HepG2 (cell line): Measurements from ENCODE around the gene ASAP2. TPM values are rescaled to one million over a fixed set of nuclear protein-coding genes. Genes with fewer than 3 reads are reported as not detected.

Experiments
- ATAC-seq: fragments of 200-7000 bp; cut with Tn5 transposase; 3 replicates; pipeline ENCODE4 v1.9.1; 2020; ENCODE audit warnings: mild to moderate bottlenecking, moderate library complexity
- BruUV-seq: library from RNA; stranded (reverse); fragments of 400-500 nt; replicated peaks from 2 replicates; lab custom pipeline; 2021; lab: Mats Ljungman, UMichigan
- CTCF ChIA-PET: fragments of 300-600 bp; formaldehyde crosslinking; extraction: SDS; loops from one replicate; lab custom pipeline; 2021; ENCODE audit warnings: low total read pairs, inconsistent platforms, low intra/inter-chr PET ratio; lab: Yijun Ruan, JAX
- POLR2A ChIA-PET: fragments of 350-600 bp; sonication (Branson Sonifier 250); formaldehyde crosslinking; loops from one replicate; lab custom pipeline; 2020; ENCODE audit warnings: antibody characterized with exemption, inconsistent platforms; lab: Yijun Ruan, JAX
- DNase-seq: peaks from one replicate; pipeline ENCODE4 v3.0.0-alpha.2; 2015; ENCODE audit warnings: low spot score
- FAIRE-seq: peaks from 3 replicates; lab custom pipeline; 2011; peaks lifted over from hg19 to GRCh38; lab: Jason Lieb, UNC
- H2AFZ ChIP-seq: one replicate; pipeline ENCODE4 v1.6.1; 2011; ENCODE audit warnings: low read length, inconsistent platforms
- H3K27ac ChIP-seq: fragments of 300-600 bp; 3 replicates; pipeline ENCODE4 v1.8.0; 2011; ENCODE audit warnings: mixed run types, mild to moderate bottlenecking, mixed read lengths, low read length, inconsistent platforms; ENCODE audit not compliant: insufficient read depth; ENCODE audit errors: extremely low read length
- H3K27me3 ChIP-seq, 2 experiments: fragments of 200-600 bp in 1 of 2; 2 replicates in 1 of 2; 3 replicates in 1 of 2; pipeline versions ENCODE4 v1.6.0 to v1.8.0; 2011; ENCODE audit warnings: low read length in 2 of 2, mild to moderate bottlenecking in 2 of 2, moderate library complexity in 2 of 2, inconsistent platforms in 1 of 2; ENCODE audit not compliant: insufficient read depth in 2 of 2, control insufficient read depth in 1 of 2
- H3K36me3 ChIP-seq, 2 experiments: fragments of 200-600 bp in 1 of 2; replicated peaks in 1 of 2; 2 replicates in 1 of 2; 3 replicates in 1 of 2; pipeline versions ENCODE4 v1.5.1 to v1.8.0; 2011; ENCODE audit warnings: low read length in 2 of 2, inconsistent platforms in 1 of 2; ENCODE audit not compliant: insufficient read depth in 2 of 2, control insufficient read depth in 1 of 2
- H3K4me1 ChIP-seq: 2 replicates; pipeline ENCODE4 v1.5.1; 2012; ENCODE audit warnings: low read length, inconsistent platforms; ENCODE audit not compliant: insufficient read depth
- H3K4me2 ChIP-seq: 2 replicates; pipeline ENCODE4 v1.6.0; 2011; ENCODE audit warnings: low read depth, low read length, inconsistent platforms
- H3K4me3 ChIP-seq, 3 experiments: fragments of 200-600 bp in 1 of 3; sonication (generic), shearing (Covaris generic) in 1 of 3; replicated peaks in 1 of 3; 2 replicates each; pipeline ENCODE4 v1.5.1; 2011 to 2016; ENCODE audit warnings: low read length in 3 of 3, inconsistent platforms in 2 of 3, low read depth in 2 of 3, mild to moderate bottlenecking in 2 of 3, control low read depth in 1 of 3, mixed read lengths in 1 of 3; ENCODE audit not compliant: insufficient read depth in 1 of 3
- H3K79me2 ChIP-seq: one replicate; pipeline ENCODE4 v1.6.1; 2011; ENCODE audit warnings: low read length, inconsistent platforms; ENCODE audit not compliant: insufficient read depth
- H3K9ac ChIP-seq: 2 replicates; pipeline ENCODE4 v1.6.0; 2011; ENCODE audit warnings: mild to moderate bottlenecking, low read depth, low read length, inconsistent platforms; ENCODE audit not compliant: insufficient read depth
- H3K9me3 ChIP-seq: 2 replicates; pipeline ENCODE4 v1.5.1; 2012; ENCODE audit warnings: mild to moderate bottlenecking, low read length
- H4K20me1 ChIP-seq: 2 replicates; pipeline ENCODE4 v1.6.0; 2011; ENCODE audit warnings: inconsistent platforms, mild to moderate bottlenecking, low read length, moderate library complexity; ENCODE audit not compliant: insufficient read depth
- ARNT ChIP-seq: fragments of 450-650 bp; IDR thresholded peaks from 2 replicates; pipeline ENCODE4 v1.6.1; 2017
- CEBPG ChIP-seq: IDR thresholded peaks from 2 replicates; pipeline ENCODE4 v1.6.1; 2016
- JUND ChIP-seq: sonication (generic); formaldehyde crosslinking; IDR thresholded peaks from 2 replicates; pipeline ENCODE4 v1.8.0; 2022; ENCODE audit warnings: mild to moderate bottlenecking, missing genetic modification reagents
- PHF20 ChIP-seq: sonication (generic); formaldehyde crosslinking; IDR thresholded peaks from 2 replicates; pipeline ENCODE4 v1.5.0; 2020; ENCODE audit warnings: mild to moderate bottlenecking, missing genetic modification reagents
- POGZ ChIP-seq: sonication (generic); formaldehyde crosslinking; IDR thresholded peaks from 2 replicates; pipeline ENCODE4 v1.4.0; 2020; ENCODE audit warnings: mild to moderate bottlenecking, missing genetic modification reagents
- PTBP1 ChIP-seq: fragments of 200-400 bp; formaldehyde crosslinking; IDR thresholded peaks from 2 replicates; pipeline ENCODE4 v1.6.1; 2018; ENCODE audit warnings: low read length, low read depth; ENCODE audit not compliant: poor library complexity, severe bottlenecking
- RBFOX2 ChIP-seq: fragments of 200-400 bp; formaldehyde crosslinking; IDR thresholded peaks from 2 replicates; pipeline ENCODE4 v1.6.1; 2017; ENCODE audit warnings: low read depth, mild to moderate bottlenecking, low read length
- SP1 ChIP-seq, 2 experiments: fragments of 450-650 bp in 1 of 2; sonication (generic) in 1 of 2; formaldehyde crosslinking in 1 of 2; IDR thresholded peaks; 2 replicates each; pipeline versions ENCODE4 v1.4.0 to v1.6.1; 2016 to 2020; ENCODE audit warnings: missing genetic modification reagents in 1 of 2
- SSRP1 ChIP-seq: IDR thresholded peaks from 2 replicates; pipeline ENCODE4 v1.6.1; 2016; ENCODE audit warnings: control low read depth
- TFDP2 ChIP-seq: sonication (generic); formaldehyde crosslinking; IDR thresholded peaks from 2 replicates; pipeline ENCODE4 v1.4.0; 2020; ENCODE audit warnings: missing genetic modification reagents
- TOE1 ChIP-seq: sonication (generic); formaldehyde crosslinking; IDR thresholded peaks from 2 replicates; pipeline ENCODE4 v1.4.0; 2020; ENCODE audit warnings: mild to moderate bottlenecking, missing genetic modification reagents
- ZNF343 ChIP-seq: sonication (generic); formaldehyde crosslinking; IDR thresholded peaks from 2 replicates; pipeline ENCODE4 v1.4.0; 2020; ENCODE audit warnings: mild to moderate bottlenecking, missing genetic modification reagents
- ZNF552 ChIP-seq: sonication (generic); formaldehyde crosslinking; IDR thresholded peaks from 2 replicates; pipeline ENCODE4 v1.9.0; 2022; ENCODE audit warnings: missing genetic modification reagents, mild to moderate bottlenecking, borderline replicate concordance
- ZNF580 ChIP-seq: IDR thresholded peaks from 2 replicates; pipeline ENCODE4 v1.6.1; 2016; ENCODE audit warnings: low read depth, borderline replicate concordance
- WGBS: methylation state at CpG from one replicate; pipeline ENCODE4 v1.1.6; 2017; ENCODE audit warnings: low lambda C conversion rate; 5-methylcytosine and 5-hydroxymethylcytosine counted together
- in situ Hi-C: cut with HindIII; loops from 2 replicates; pipeline ENCODE4 v1.10.0; 2017; ENCODE audit warnings: low pct_unique_long_range_greater_than_20kb; ENCODE audit not compliant: extremely low pct_ligation_motif_present
- intact Hi-C: fragments of 100-400 bp; cut with micrococcal nuclease; formaldehyde crosslinking; loops from one replicate; pipeline ENCODE4 v1.10.0; 2022; ENCODE audit not compliant: unreplicated experiment
- polyA plus RNA-seq, 8 experiments: library from polyadenylated mRNA; depleted of rRNA in 3 of 8; stranded (reverse) in 7 of 8; unstranded in 1 of 8; fragments of >200 nt; fragmentation: Illumina TruSeq in 4 of 8; extraction: Trizol in 4 of 8; gene quantifications; 2 replicates each; pipeline versions ENCODE4 v1.2.1 to v1.2.3, GENCODE V29; 2011 to 2016; ENCODE audit warnings: low read depth in 4 of 8, missing spikeins in 1 of 8, mixed read lengths in 1 of 8; ENCODE audit not compliant: insufficient read depth in 1 of 8
- total RNA-seq, 5 experiments: library from RNA; depleted of rRNA; stranded (reverse); fragments of >200 nt; fragmentation: Illumina TruSeq; extraction: Trizol; gene quantifications; 2 replicates each; pipeline ENCODE4 v1.2.3, GENCODE V29; 2016; ENCODE audit warnings: low read depth in 1 of 5
- TF ChIP-seq, protein P1 (sequence below): sonication (generic); formaldehyde crosslinking; IDR thresholded peaks from 2 replicates; pipeline ENCODE4 v1.4.0; 2020; ENCODE audit warnings: missing genetic modification reagents
- TF ChIP-seq, protein P2 (sequence below), 2 experiments: sonication (generic) in 1 of 2; formaldehyde crosslinking in 1 of 2; IDR thresholded peaks; 2 replicates each; pipeline versions ENCODE4 v1.5.1 to v1.6.1; 2011 to 2020; ENCODE audit warnings: borderline replicate concordance in 1 of 2, low read depth in 1 of 2, low read length in 1 of 2, mild to moderate bottlenecking in 1 of 2, missing genetic modification reagents in 1 of 2, moderate library complexity in 1 of 2

Gene ASAP2
- total and polyA plus RNA-seq, 2 of the 13 experiments (the other 11 are each of a cell fraction or from before 2014, with no cell fraction given), result 7.3 to 22.3 TPM

DNA sequence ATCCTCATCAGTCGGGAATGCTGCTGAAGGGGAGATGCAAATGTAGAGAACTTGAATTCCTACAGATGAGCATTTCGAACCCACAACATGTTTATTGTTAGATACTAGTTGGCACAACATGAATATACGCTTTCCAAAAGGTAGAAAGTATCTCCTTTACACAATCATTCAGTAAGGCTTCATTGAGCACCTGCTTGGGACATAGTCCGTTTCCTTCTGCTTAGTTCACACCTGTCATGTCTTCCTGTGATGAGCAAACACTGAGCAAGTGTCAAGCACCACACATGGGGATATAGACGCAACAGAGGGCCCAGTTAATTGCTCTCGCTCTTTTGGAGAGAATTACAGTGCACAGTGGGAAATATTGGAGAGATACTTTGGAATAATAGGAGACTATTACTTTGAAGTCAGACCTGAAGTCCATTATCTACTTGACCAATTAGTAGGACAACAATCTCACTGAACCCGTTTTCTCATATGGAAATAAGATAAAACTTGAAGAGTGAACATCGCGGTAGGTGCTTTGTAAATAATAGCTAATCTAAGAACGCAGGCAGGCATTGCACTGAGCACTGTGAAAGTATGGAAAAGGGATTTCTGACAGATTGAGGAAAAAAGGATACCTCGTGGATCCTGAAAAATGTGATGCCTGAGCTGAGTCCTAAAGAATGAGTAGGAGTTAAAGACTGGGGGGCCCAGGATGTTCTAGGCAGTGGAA is 218.0 kb downstream of the ASAP2 start:
- TF ChIP-seq PTBP1, result no peak
- TF ChIP-seq, protein P1, sequence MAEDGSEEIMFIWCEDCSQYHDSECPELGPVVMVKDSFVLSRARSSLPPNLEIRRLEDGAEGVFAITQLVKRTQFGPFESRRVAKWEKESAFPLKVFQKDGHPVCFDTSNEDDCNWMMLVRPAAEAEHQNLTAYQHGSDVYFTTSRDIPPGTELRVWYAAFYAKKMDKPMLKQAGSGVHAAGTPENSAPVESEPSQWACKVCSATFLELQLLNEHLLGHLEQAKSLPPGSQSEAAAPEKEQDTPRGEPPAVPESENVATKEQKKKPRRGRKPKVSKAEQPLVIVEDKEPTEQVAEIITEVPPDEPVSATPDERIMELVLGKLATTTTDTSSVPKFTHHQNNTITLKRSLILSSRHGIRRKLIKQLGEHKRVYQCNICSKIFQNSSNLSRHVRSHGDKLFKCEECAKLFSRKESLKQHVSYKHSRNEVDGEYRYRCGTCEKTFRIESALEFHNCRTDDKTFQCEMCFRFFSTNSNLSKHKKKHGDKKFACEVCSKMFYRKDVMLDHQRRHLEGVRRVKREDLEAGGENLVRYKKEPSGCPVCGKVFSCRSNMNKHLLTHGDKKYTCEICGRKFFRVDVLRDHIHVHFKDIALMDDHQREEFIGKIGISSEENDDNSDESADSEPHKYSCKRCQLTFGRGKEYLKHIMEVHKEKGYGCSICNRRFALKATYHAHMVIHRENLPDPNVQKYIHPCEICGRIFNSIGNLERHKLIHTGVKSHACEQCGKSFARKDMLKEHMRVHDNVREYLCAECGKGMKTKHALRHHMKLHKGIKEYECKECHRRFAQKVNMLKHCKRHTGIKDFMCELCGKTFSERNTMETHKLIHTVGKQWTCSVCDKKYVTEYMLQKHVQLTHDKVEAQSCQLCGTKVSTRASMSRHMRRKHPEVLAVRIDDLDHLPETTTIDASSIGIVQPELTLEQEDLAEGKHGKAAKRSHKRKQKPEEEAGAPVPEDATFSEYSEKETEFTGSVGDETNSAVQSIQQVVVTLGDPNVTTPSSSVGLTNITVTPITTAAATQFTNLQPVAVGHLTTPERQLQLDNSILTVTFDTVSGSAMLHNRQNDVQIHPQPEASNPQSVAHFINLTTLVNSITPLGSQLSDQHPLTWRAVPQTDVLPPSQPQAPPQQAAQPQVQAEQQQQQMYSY, result 0 out of 2 replicates have a peak, but pooled peaks have one; percentile 47
- TF ChIP-seq ZNF580, result no peak
- TF ChIP-seq CEBPG (CRISPR knock-in tag), result no peak
- no peak for TF ChIP-seq PHF20 (CRISPR knock-in tag)
- TF ChIP-seq, protein P2, sequence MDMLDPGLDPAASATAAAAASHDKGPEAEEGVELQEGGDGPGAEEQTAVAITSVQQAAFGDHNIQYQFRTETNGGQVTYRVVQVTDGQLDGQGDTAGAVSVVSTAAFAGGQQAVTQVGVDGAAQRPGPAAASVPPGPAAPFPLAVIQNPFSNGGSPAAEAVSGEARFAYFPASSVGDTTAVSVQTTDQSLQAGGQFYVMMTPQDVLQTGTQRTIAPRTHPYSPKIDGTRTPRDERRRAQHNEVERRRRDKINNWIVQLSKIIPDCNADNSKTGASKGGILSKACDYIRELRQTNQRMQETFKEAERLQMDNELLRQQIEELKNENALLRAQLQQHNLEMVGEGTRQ (IDR thresholded peaks at IDR 0.05; ENCODE audit: low read depth, low read length), result no peak
- TF ChIP-seq, protein P2 (CRISPR knock-in tag; IDR thresholded peaks at IDR 0.05; ENCODE audit: borderline replicate concordance), result 0 out of 2 replicates have a peak, but pooled peaks have one; percentile 1
- TF ChIP-seq SP1 (IDR thresholded peaks at IDR 0.05), result no peak
- no peak for TF ChIP-seq SP1 (CRISPR knock-in tag; IDR thresholded peaks at IDR 0.05)
- no peak for TF ChIP-seq TFDP2
- 0 out of 2 replicates have a peak, but pooled peaks have one; percentile 52 for TF ChIP-seq TOE1 (CRISPR knock-in tag)
- TF ChIP-seq SSRP1 (CRISPR knock-in tag), result peak; percentile 13; the same call in 1 of the 2 replicates
- TF ChIP-seq ZNF552, result no peak
- TF ChIP-seq RBFOX2, result 0 out of 2 replicates have a peak, but pooled peaks have one; percentile 7
- TF ChIP-seq ZNF343 (CRISPR knock-in tag), result 0 out of 2 replicates have a peak, but pooled peaks have one; percentile 6
- no peak for TF ChIP-seq POGZ (CRISPR knock-in tag)
- TF ChIP-seq JUND (CRISPR knock-in tag), result no peak
- no peak for TF ChIP-seq ARNT
- Histone ChIP-seq H3K27ac (peak overlapping the region; percentile 75), H3K4me1 (peaks cover 46% of the 10 kb centered on the region), H3K4me2 (peak overlapping the region; percentile 79), H3K79me2 (peaks cover 48% of the 10 kb centered on the region), H3K9me3 (no peaks in the 10 kb centered on the region), H4K20me1 (no peaks in the 10 kb centered on the region), H3K9ac (peak overlapping the region; percentile 93), H3K36me3 (peaks cover 0 to 7% of the 10 kb centered on the region in 2 experiments; a peak in 2 of 5 replicates), H3K27me3 (no peaks in the 10 kb centered on the region; a peak in 1 of 5 replicates), H3K4me3 (peak overlapping the region; percentile 80 to 97 (median 86)), H2AFZ (no peak overlapping the region)
- intact Hi-C loops (loop anchor here (5.0 kb wide), 1 partner anchor 133 kb away; the partner anchor contains the start of gene ADAM17), in situ Hi-C loops (loop anchor here (5.0 kb wide), 1 partner anchor 37 kb away; no protein-coding TSS in a partner anchor)
- ChIA-PET POLR2A (interaction anchor here (1.0 to 3.1 kb wide), 2 partner anchors 88 to 89 kb away, joined by 4 to 17 read pairs; no protein-coding TSS in a partner anchor), CTCF (no interaction called here)
- peak; percentile 44 for FAIRE-seq
- no peak for DNase-seq
- no TSS peak for BruUV-seq
- 45% methylated on average over 11 of the region's 11 CpGs for WGBS
- ATAC-seq, result no peak
